Suprapubic skin (tissue), 3 donors: Measurements from ENCODE around the gene ICAM2.

Experiments
- CTCF ChIP-seq, 2 donors: fragments of 200-600 bp in 1 of 2; fragments of 450-650 bp in 1 of 2; sonication (generic) in 1 of 2; IDR thresholded peaks; one replicate each; pipeline ENCODE4 v1.5.1; 2016 to 2019; ENCODE audit warnings: antibody characterized with exemption in 2 of 2, mild to moderate bottlenecking in 1 of 2, moderate library complexity in 1 of 2
- EP300 ChIP-seq: sonication (generic); formaldehyde crosslinking; IDR thresholded peaks from one replicate; pipeline ENCODE4 v1.6.1; 2017; ENCODE audit warnings: antibody characterized with exemption
- POLR2A ChIP-seq, 2 donors: fragments of 450-650 bp; IDR thresholded peaks; one replicate each; pipeline ENCODE4 v1.6.1; 2017; ENCODE audit warnings: antibody characterized with exemption in 2 of 2, mild to moderate bottlenecking in 2 of 2, moderate library complexity in 2 of 2

- no peak for TF ChIP-seq CTCF (IDR thresholded peaks at IDR 0.05)
- no peak for TF ChIP-seq POLR2A (IDR thresholded peaks at IDR 0.05)
- no peak for TF ChIP-seq EP300
Measured at GRCh38 chr17:63984236-63984635, 36.2 kb downstream of the ICAM2 start.
